ENCODE measurements around the gene CFAP77.

- TF ChIP-seq CTCF (IDR thresholded peaks at IDR 0.05) (no peak), POLR2AphosphoS5 (IDR thresholded peaks at IDR 0.05) (no peak), POLR2A (IDR thresholded peaks at IDR 0.05) (no peak)
These were observed 174.9 kb downstream of the CFAP77 start for GRCh38 chr9:132584601-132585560.

Measured in breast epithelium (tissue), 3 donors.